Liver (tissue), 9 donors: ENCODE measurements around the gene CRB2. TPM values are rescaled to one million over a fixed set of nuclear protein-coding genes. Genes with fewer than 3 reads are reported as not detected.

Source experiments
- DNase-seq: peaks from one replicate; pipeline ENCODE4 v3.0.0-alpha.2; 2017; ENCODE audit warnings: low spot score
- H3K27ac ChIP-seq, 2 donors: one replicate each; pipeline ENCODE4 v1.7.0; 2013; ENCODE audit warnings: inconsistent platforms in 2 of 2, low read length in 2 of 2, control low read depth in 1 of 2, low read depth in 1 of 2, mild to moderate bottlenecking in 1 of 2
- H3K27me3 ChIP-seq, 4 donors: one replicate each; pipeline versions ENCODE4 v1.6.1 to v1.7.0; 2013; ENCODE audit warnings: low read length in 3 of 4, inconsistent platforms in 1 of 4, mild to moderate bottlenecking in 1 of 4, moderate library complexity in 1 of 4; ENCODE audit not compliant: control insufficient read depth in 4 of 4, insufficient read depth in 4 of 4
- H3K36me3 ChIP-seq, 4 donors: one replicate each; pipeline versions ENCODE4 v1.6.1 to v1.7.0; 2013; ENCODE audit warnings: low read length in 3 of 4, mild to moderate bottlenecking in 3 of 4, low read depth in 1 of 4, moderate library complexity in 1 of 4; ENCODE audit not compliant: control insufficient read depth in 4 of 4, insufficient read depth in 3 of 4
- H3K4me1 ChIP-seq, 4 donors: one replicate each; pipeline versions ENCODE4 v1.6.1 to v1.7.0; 2013; ENCODE audit warnings: low read length in 3 of 4, mild to moderate bottlenecking in 3 of 4, moderate library complexity in 1 of 4; ENCODE audit not compliant: control insufficient read depth in 4 of 4, insufficient read depth in 4 of 4
- H3K4me3 ChIP-seq, 3 donors: one replicate each; pipeline versions ENCODE4 v1.6.1 to v1.7.0; 2013; ENCODE audit warnings: low read length in 3 of 3, control low read depth in 1 of 3, low read depth in 1 of 3, mild to moderate bottlenecking in 1 of 3
- H3K9ac ChIP-seq, 2 donors: one replicate each; pipeline ENCODE4 v1.7.0; 2013; ENCODE audit warnings: low read length in 2 of 2, mild to moderate bottlenecking in 2 of 2, moderate library complexity in 2 of 2, control low read depth in 1 of 2, low read depth in 1 of 2
- H3K9me3 ChIP-seq, 4 donors: one replicate each; pipeline versions ENCODE4 v1.6.1 to v1.7.0; 2013; ENCODE audit warnings: low read length in 3 of 4; ENCODE audit not compliant: control insufficient read depth in 4 of 4
- EGR1 ChIP-seq, 2 donors: IDR thresholded peaks; 2 replicates each; pipeline ENCODE4 v1.6.1; 2016 to 2018; ENCODE audit warnings: antibody characterized with exemption in 2 of 2, low read depth in 2 of 2
- FOXA2 ChIP-seq: IDR thresholded peaks from 2 replicates; pipeline ENCODE4 v1.6.1; 2016; ENCODE audit warnings: antibody characterized with exemption
- GABPA ChIP-seq, 2 donors: IDR thresholded peaks in 1 of 2; conservative IDR thresholded peaks in 1 of 2; 2 replicates each; pipeline ENCODE4 v1.6.1; 2016; ENCODE audit warnings: antibody characterized with exemption in 2 of 2, mild to moderate bottlenecking in 1 of 2, moderate library complexity in 1 of 2
- HNF4G ChIP-seq: IDR thresholded peaks from 2 replicates; pipeline ENCODE4 v1.6.1; 2016; ENCODE audit warnings: antibody characterized with exemption
- JUND ChIP-seq, 2 donors: IDR thresholded peaks; 2 replicates each; pipeline ENCODE4 v1.6.1; 2016; ENCODE audit warnings: antibody characterized with exemption in 2 of 2
- NR2F2 ChIP-seq: IDR thresholded peaks from 2 replicates; pipeline ENCODE4 v1.6.1; 2016; ENCODE audit warnings: antibody characterized with exemption
- RAD21 ChIP-seq, 2 donors: IDR thresholded peaks; 2 replicates each; pipeline ENCODE4 v1.6.1; 2016; ENCODE audit warnings: antibody characterized with exemption in 2 of 2, mild to moderate bottlenecking in 2 of 2
- RXRA ChIP-seq, 2 donors: IDR thresholded peaks; 2 replicates each; pipeline ENCODE4 v1.6.1; 2017 to 2018; ENCODE audit warnings: antibody characterized with exemption in 2 of 2, mild to moderate bottlenecking in 1 of 2
- SP1 ChIP-seq: IDR thresholded peaks from 2 replicates; pipeline ENCODE4 v1.6.1; 2018; ENCODE audit warnings: antibody characterized with exemption, mild to moderate bottlenecking
- TAF1 ChIP-seq: conservative IDR thresholded peaks from 2 replicates; pipeline ENCODE4 v1.6.1; 2016; ENCODE audit warnings: antibody characterized with exemption, mild to moderate bottlenecking
- YY1 ChIP-seq: IDR thresholded peaks from 2 replicates; pipeline ENCODE4 v1.6.1; 2016; ENCODE audit warnings: antibody characterized with exemption, mild to moderate bottlenecking
- WGBS: extraction: QIAGEN DNeasy Blood & Tissue Kit; methylation state at CpG from one replicate; pipeline ENCODE4 v1.1.7; 2013; 5-methylcytosine and 5-hydroxymethylcytosine counted together
- polyA plus RNA-seq, 2 donors: library from polyadenylated mRNA; stranded (reverse) in 1 of 2; unstranded in 1 of 2; fragments of 200-250 nt in 1 of 2; fragments of >200 nt in 1 of 2; fragmentation: Nextera tagmentation in 1 of 2; extraction: Ambion mirVana in 1 of 2; gene quantifications; one replicate each; pipeline versions ENCODE4 v1.2.1 to v1.2.3, GENCODE V29; 2013 to 2015
- total RNA-seq, 2 donors: library from RNA; depleted of rRNA; stranded (reverse); fragments of >200 nt; gene quantifications; one replicate each; pipeline ENCODE4 v1.2.3, GENCODE V29; 2014
- TF ChIP-seq, protein P1 (sequence below): IDR thresholded peaks from 2 replicates; pipeline ENCODE4 v1.6.1; 2016; ENCODE audit warnings: antibody characterized with exemption
- TF ChIP-seq, protein P2 (sequence below): IDR thresholded peaks from 2 replicates; pipeline ENCODE4 v1.6.1; 2016; ENCODE audit warnings: antibody characterized with exemption
- TF ChIP-seq, protein P3 (sequence below): IDR thresholded peaks from 2 replicates; pipeline ENCODE4 v1.6.1; 2016; ENCODE audit warnings: antibody characterized with exemption, mild to moderate bottlenecking
- TF ChIP-seq, protein P4 (sequence below): IDR thresholded peaks from 2 replicates; pipeline ENCODE4 v1.6.1; 2016; ENCODE audit warnings: antibody characterized with exemption
- TF ChIP-seq, protein P5 (sequence below): fragments of 150-350 bp; IDR thresholded peaks from 2 replicates; pipeline ENCODE4 v1.5.1; 2017; ENCODE audit warnings: improper control_type of control experiment, low read depth, low read length; ENCODE audit not compliant: missing input control
- donor health status: healthy.
- donor health status: healthy.
- donor health status: healthy.
- donor health status: healthy.
- donor health status: healthy.

The CRB2 gene
- total and polyA plus RNA-seq, 4 donors, result 1.7 TPM; not detected in 3

DNA sequence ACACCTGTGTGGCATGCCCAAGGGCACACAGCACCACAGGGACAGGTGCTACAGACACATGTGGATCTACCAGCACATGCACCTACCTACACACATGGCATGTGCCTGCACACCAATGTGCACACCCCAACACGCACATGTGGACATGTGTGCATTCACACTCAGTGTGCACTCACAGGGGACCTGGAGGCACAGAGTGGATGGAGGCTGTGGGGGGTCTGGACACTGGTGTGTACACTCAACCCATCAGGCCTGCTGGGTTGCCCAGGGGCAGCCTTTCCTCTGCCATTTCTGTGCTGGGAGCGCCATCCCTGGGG lies 1.7 kb downstream of the CRB2 start:
- H3K27ac ChIP-seq, result no peak overlapping the region
- no peak for DNase-seq
- no peaks in the 10 kb centered on the region for H3K36me3 ChIP-seq
- no peak overlapping the region for H3K4me3 ChIP-seq
- TF ChIP-seq HNF4G (no peak), FOXA2 (no peak), GABPA (IDR thresholded peaks at IDR 0.05 in 1 of 2, conservative IDR thresholded peaks at IDR 0.05 in 1 of 2) (no peak), TAF1 (no peak), JUND (IDR thresholded peaks at IDR 0.05) (no peak), NR2F2 (no peak), RXRA (IDR thresholded peaks at IDR 0.05) (no peak), EGR1 (IDR thresholded peaks at IDR 0.05; ENCODE audit: low read depth in 2 of 2) (no peak), YY1 (no peak), SP1 (no peak)
- TF ChIP-seq, protein P1, sequence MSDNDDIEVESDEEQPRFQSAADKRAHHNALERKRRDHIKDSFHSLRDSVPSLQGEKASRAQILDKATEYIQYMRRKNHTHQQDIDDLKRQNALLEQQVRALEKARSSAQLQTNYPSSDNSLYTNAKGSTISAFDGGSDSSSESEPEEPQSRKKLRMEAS, result no peak
- TF ChIP-seq, protein P2, sequence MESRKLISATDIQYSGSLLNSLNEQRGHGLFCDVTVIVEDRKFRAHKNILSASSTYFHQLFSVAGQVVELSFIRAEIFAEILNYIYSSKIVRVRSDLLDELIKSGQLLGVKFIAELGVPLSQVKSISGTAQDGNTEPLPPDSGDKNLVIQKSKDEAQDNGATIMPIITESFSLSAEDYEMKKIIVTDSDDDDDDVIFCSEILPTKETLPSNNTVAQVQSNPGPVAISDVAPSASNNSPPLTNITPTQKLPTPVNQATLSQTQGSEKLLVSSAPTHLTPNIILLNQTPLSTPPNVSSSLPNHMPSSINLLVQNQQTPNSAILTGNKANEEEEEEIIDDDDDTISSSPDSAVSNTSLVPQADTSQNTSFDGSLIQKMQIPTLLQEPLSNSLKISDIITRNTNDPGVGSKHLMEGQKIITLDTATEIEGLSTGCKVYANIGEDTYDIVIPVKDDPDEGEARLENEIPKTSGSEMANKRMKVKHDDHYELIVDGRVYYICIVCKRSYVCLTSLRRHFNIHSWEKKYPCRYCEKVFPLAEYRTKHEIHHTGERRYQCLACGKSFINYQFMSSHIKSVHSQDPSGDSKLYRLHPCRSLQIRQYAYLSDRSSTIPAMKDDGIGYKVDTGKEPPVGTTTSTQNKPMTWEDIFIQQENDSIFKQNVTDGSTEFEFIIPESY, result no peak
- TF ChIP-seq, protein P3, sequence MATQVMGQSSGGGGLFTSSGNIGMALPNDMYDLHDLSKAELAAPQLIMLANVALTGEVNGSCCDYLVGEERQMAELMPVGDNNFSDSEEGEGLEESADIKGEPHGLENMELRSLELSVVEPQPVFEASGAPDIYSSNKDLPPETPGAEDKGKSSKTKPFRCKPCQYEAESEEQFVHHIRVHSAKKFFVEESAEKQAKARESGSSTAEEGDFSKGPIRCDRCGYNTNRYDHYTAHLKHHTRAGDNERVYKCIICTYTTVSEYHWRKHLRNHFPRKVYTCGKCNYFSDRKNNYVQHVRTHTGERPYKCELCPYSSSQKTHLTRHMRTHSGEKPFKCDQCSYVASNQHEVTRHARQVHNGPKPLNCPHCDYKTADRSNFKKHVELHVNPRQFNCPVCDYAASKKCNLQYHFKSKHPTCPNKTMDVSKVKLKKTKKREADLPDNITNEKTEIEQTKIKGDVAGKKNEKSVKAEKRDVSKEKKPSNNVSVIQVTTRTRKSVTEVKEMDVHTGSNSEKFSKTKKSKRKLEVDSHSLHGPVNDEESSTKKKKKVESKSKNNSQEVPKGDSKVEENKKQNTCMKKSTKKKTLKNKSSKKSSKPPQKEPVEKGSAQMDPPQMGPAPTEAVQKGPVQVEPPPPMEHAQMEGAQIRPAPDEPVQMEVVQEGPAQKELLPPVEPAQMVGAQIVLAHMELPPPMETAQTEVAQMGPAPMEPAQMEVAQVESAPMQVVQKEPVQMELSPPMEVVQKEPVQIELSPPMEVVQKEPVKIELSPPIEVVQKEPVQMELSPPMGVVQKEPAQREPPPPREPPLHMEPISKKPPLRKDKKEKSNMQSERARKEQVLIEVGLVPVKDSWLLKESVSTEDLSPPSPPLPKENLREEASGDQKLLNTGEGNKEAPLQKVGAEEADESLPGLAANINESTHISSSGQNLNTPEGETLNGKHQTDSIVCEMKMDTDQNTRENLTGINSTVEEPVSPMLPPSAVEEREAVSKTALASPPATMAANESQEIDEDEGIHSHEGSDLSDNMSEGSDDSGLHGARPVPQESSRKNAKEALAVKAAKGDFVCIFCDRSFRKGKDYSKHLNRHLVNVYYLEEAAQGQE, result no peak
- TF ChIP-seq, protein P4, sequence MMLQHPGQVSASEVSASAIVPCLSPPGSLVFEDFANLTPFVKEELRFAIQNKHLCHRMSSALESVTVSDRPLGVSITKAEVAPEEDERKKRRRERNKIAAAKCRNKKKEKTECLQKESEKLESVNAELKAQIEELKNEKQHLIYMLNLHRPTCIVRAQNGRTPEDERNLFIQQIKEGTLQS, result no peak
- TF ChIP-seq, protein P5, sequence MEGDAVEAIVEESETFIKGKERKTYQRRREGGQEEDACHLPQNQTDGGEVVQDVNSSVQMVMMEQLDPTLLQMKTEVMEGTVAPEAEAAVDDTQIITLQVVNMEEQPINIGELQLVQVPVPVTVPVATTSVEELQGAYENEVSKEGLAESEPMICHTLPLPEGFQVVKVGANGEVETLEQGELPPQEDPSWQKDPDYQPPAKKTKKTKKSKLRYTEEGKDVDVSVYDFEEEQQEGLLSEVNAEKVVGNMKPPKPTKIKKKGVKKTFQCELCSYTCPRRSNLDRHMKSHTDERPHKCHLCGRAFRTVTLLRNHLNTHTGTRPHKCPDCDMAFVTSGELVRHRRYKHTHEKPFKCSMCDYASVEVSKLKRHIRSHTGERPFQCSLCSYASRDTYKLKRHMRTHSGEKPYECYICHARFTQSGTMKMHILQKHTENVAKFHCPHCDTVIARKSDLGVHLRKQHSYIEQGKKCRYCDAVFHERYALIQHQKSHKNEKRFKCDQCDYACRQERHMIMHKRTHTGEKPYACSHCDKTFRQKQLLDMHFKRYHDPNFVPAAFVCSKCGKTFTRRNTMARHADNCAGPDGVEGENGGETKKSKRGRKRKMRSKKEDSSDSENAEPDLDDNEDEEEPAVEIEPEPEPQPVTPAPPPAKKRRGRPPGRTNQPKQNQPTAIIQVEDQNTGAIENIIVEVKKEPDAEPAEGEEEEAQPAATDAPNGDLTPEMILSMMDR, result no peak
- WGBS, result 96% methylated on average over 2 of the region's 2 CpGs
- no peak overlapping the region for H3K9ac ChIP-seq
- H3K4me1 ChIP-seq, result peaks cover 0 to 4% (median 1%) of the 10 kb centered on the region in 4 donors
- H3K9me3 ChIP-seq, result no peaks in the 10 kb centered on the region
- no peaks in the 10 kb centered on the region for H3K27me3 ChIP-seq

DNA sequence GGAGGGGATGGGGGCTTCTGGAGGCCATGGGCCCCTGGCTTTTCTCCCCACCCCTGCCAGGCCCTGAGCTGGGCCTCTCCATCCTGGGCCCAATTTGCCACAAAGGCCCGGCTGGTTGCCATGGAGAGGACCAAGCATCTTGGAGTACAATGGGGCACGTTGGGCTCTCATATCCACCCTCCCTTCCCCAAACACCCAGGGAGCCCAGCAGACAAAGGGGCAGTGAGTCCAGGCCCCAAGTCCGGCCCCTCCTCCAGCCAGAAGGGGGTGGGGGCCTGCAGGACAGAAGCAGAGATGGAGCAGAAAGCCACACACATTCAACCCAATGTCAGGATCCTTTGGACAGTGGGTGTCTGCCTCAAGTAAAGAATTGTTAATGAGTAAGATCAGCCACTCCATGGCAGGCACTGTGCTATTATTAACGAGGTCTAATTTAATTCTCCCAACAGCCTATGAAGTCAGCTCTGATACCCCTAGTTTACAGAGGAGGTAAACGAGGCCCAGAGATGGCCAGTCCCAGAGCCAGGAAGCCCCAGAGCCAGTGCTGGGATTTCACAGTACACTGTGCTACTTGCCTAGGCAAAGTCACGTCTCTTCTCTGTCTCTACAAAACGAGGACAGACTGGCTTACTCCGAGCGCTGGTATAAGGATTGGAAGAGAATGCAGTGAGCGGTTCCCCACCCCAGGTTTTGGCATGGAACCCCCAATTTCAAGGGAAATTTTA lies 2.3 kb downstream of the CRB2 start:
- H3K9ac ChIP-seq, result no peak overlapping the region
- H3K9me3 ChIP-seq, result no peaks in the 10 kb centered on the region
- H3K27ac ChIP-seq, result no peak overlapping the region
- 87% methylated on average over 10 of the region's 10 CpGs for WGBS
- TF ChIP-seq, protein P5, result no peak
- TF ChIP-seq, protein P1, result no peak
- TF ChIP-seq FOXA2, result no peak
- no peak for TF ChIP-seq EGR1 (IDR thresholded peaks at IDR 0.05; ENCODE audit: low read depth in 2 of 2)
- no peak for TF ChIP-seq RAD21 (IDR thresholded peaks at IDR 0.05)
- no peak for TF ChIP-seq TAF1
- no peak for TF ChIP-seq HNF4G
- no peak for TF ChIP-seq SP1
- peaks cover 0 to 4% (median 1%) of the 10 kb centered on the region in 4 donors for H3K4me1 ChIP-seq
- H3K4me3 ChIP-seq, result no peak overlapping the region
- H3K27me3 ChIP-seq, result no peaks in the 10 kb centered on the region
- DNase-seq, result no peak
- H3K36me3 ChIP-seq, result no peaks in the 10 kb centered on the region
